SK-N-SH (cell line): ENCODE results near the gene TMPRSS5.

Experiments used
- ELF1 ChIP-seq: IDR thresholded peaks from 2 replicates; pipeline ENCODE4 v1.4.0; 2012
- MXI1 ChIP-seq: IDR thresholded peaks from 2 replicates; pipeline ENCODE4 v1.6.1; 2012; ENCODE audit warnings: mild to moderate bottlenecking, low read depth, low read length, improper control_type of control experiment
- POLR2AphosphoS5 ChIP-seq: IDR thresholded peaks from 2 replicates; pipeline ENCODE4 v1.6.1; 2012; ENCODE audit warnings: low read depth, low read length
- REST ChIP-seq: IDR thresholded peaks from 2 replicates; pipeline ENCODE4 v1.6.1; 2012; ENCODE audit warnings: mild to moderate bottlenecking, low read depth, low read length, moderate library complexity
- RFX5 ChIP-seq: IDR thresholded peaks from 2 replicates; pipeline ENCODE4 v1.6.1; 2012; ENCODE audit warnings: mild to moderate bottlenecking, improper control_type of control experiment, low read length
- SIN3A ChIP-seq: IDR thresholded peaks from 2 replicates; pipeline ENCODE4 v1.6.1; 2012; ENCODE audit warnings: low read depth, mild to moderate bottlenecking, low read length, moderate library complexity, borderline replicate concordance
- TAF1 ChIP-seq: IDR thresholded peaks from 2 replicates; pipeline ENCODE4 v1.6.1; 2012; ENCODE audit warnings: low read depth, mild to moderate bottlenecking, low read length, moderate library complexity, borderline replicate concordance
- YY1 ChIP-seq: IDR thresholded peaks from 2 replicates; pipeline ENCODE4 v1.4.0; 2012; ENCODE audit warnings: low read depth, mild to moderate bottlenecking
- ZBTB33 ChIP-seq: IDR thresholded peaks from 2 replicates; pipeline ENCODE4 v1.4.0; 2012; ENCODE audit warnings: low read depth, borderline replicate concordance
- TF ChIP-seq, protein P1 (sequence below): fragments of 200-600 bp; sonication (generic); IDR thresholded peaks from 2 replicates; pipeline ENCODE4 v1.6.1; 2017; ENCODE audit warnings: antibody characterized with exemption, mild to moderate bottlenecking, moderate library complexity

- TF ChIP-seq, protein P1, sequence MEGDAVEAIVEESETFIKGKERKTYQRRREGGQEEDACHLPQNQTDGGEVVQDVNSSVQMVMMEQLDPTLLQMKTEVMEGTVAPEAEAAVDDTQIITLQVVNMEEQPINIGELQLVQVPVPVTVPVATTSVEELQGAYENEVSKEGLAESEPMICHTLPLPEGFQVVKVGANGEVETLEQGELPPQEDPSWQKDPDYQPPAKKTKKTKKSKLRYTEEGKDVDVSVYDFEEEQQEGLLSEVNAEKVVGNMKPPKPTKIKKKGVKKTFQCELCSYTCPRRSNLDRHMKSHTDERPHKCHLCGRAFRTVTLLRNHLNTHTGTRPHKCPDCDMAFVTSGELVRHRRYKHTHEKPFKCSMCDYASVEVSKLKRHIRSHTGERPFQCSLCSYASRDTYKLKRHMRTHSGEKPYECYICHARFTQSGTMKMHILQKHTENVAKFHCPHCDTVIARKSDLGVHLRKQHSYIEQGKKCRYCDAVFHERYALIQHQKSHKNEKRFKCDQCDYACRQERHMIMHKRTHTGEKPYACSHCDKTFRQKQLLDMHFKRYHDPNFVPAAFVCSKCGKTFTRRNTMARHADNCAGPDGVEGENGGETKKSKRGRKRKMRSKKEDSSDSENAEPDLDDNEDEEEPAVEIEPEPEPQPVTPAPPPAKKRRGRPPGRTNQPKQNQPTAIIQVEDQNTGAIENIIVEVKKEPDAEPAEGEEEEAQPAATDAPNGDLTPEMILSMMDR: no peak
- TF ChIP-seq POLR2AphosphoS5: no peak
- TF ChIP-seq MXI1: no peak
- TF ChIP-seq ELF1: no peak
- no peak for TF ChIP-seq TAF1
- TF ChIP-seq ZBTB33: no peak
- no peak for TF ChIP-seq REST
- TF ChIP-seq YY1: no peak
- no peak for TF ChIP-seq RFX5
- TF ChIP-seq SIN3A: no peak
Observed at GRCh38 chr11:113725407-113725806, 19.3 kb upstream of the TMPRSS5 start.
